MM.1S (cell line): Measurements from ENCODE around the gene CHRNA7.

Experiments used
- DNase-seq: peaks from one replicate; pipeline ENCODE4 v3.0.0-alpha.2; 2015
- H2AFZ ChIP-seq: fragments of 300-600 bp; sonication (generic); 2 replicates; pipeline ENCODE4 v1.6.0; 2016; ENCODE audit warnings: antibody characterized with exemption, low read length
- H3F3A ChIP-seq: fragments of 300-600 bp; sonication (generic); 2 replicates; pipeline ENCODE4 v1.6.1; 2016; ENCODE audit warnings: mild to moderate bottlenecking, antibody characterized with exemption, low read length, moderate library complexity, mixed read lengths; ENCODE audit not compliant: insufficient read depth
- H3K27ac ChIP-seq: fragments of 300-600 bp; sonication (generic); 2 replicates; pipeline ENCODE4 v1.5.1; 2016; ENCODE audit warnings: mild to moderate bottlenecking, low read length
- H3K27me3 ChIP-seq: fragments of 300-600 bp; sonication (generic); replicated peaks from 2 replicates; pipeline ENCODE4 v1.6.0; 2016; ENCODE audit warnings: low read length; ENCODE audit not compliant: insufficient read depth
- H3K36me3 ChIP-seq: fragments of 300-600 bp; sonication (generic); replicated peaks from 2 replicates; pipeline ENCODE4 v1.6.1; 2016; ENCODE audit warnings: mild to moderate bottlenecking, low read length, mixed read lengths; ENCODE audit not compliant: insufficient read depth
- H3K4me1 ChIP-seq: fragments of 300-600 bp; sonication (generic); 2 replicates; pipeline ENCODE4 v1.6.1; 2016; ENCODE audit warnings: low read length, mixed read lengths
- H3K4me2 ChIP-seq: fragments of 300-600 bp; sonication (generic); 2 replicates; pipeline ENCODE4 v1.6.0; 2016; ENCODE audit warnings: low read depth, low read length
- H3K4me3 ChIP-seq: fragments of 300-600 bp; sonication (generic); 2 replicates; pipeline ENCODE4 v1.5.1; 2016; ENCODE audit warnings: low read length, mixed read lengths
- H3K79me2 ChIP-seq: fragments of 300-600 bp; sonication (generic); 2 replicates; pipeline ENCODE4 v1.6.1; 2016; ENCODE audit warnings: mixed run types, low read length, mixed read lengths
- H3K9ac ChIP-seq: fragments of 300-600 bp; sonication (generic); 2 replicates; pipeline ENCODE4 v1.6.1; 2016; ENCODE audit warnings: low read length, mixed read lengths
- H3K9me2 ChIP-seq: fragments of 300-600 bp; sonication (generic); replicated peaks from 2 replicates; pipeline ENCODE4 v1.6.1; 2016; ENCODE audit warnings: mild to moderate bottlenecking, low read length, mixed read lengths; ENCODE audit not compliant: insufficient read depth
- H3K9me3 ChIP-seq: fragments of 300-600 bp; sonication (generic); replicated peaks from 2 replicates; pipeline ENCODE4 v1.6.1; 2016; ENCODE audit warnings: mild to moderate bottlenecking, low read length, mixed read lengths; ENCODE audit not compliant: insufficient read depth
- H4K20me1 ChIP-seq: fragments of 300-600 bp; sonication (generic); 2 replicates; pipeline ENCODE4 v1.6.1; 2016; ENCODE audit warnings: mild to moderate bottlenecking, low read length, moderate library complexity, mixed read lengths; ENCODE audit not compliant: insufficient read depth
- EZH2 ChIP-seq: fragments of 300-600 bp; sonication (generic); optimal IDR thresholded peaks from 2 replicates; pipeline ENCODE3; 2017; ENCODE audit warnings: low read depth, mild to moderate bottlenecking, antibody characterized with exemption, low read length, mixed read lengths
- EZH2phosphoT487 ChIP-seq: fragments of 300-600 bp; sonication (generic); IDR thresholded peaks from 2 replicates; pipeline ENCODE4 v1.6.1; 2018; ENCODE audit warnings: antibody characterized with exemption, low read length
- TF ChIP-seq, protein P1 (sequence below): fragments of 300-600 bp; sonication (generic); IDR thresholded peaks from 2 replicates; pipeline ENCODE4 v1.5.1; 2016; ENCODE audit warnings: antibody characterized with exemption, low read length, mixed read lengths

CHRNA7 gene

DNA sequence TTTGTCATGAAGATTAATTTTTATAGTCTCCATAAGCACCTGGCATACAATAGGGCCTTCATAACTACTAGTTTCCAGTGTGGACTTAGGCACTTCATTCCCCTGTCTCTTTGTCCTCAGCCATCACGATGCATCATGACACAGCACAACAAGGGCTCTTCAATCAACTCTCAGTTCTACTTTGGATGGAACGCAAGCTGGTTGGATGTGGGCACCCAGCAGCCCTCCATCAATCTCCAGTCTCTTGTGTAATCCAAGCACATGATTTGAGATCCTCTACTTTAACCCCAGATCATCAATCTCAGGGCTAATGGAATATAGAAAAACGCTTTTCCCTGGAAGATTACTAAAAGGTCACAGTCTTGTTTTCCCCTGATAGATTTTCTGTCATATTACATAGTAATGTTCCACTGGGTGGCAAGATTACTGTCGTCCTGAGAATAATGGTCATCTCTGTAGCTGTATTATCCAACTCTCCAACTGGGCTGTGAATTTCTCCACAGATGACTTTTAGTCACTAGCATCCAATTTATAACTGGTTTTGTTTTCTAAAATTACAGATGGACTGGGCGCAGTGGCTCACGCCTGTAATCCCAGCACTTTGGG lies 22.9 kb upstream of the CHRNA7 start:
- no peaks in the 10 kb centered on the region for H3K36me3 ChIP-seq
- H4K20me1 ChIP-seq = no peaks in the 10 kb centered on the region
- no peaks in the 10 kb centered on the region for H3K27me3 ChIP-seq
- H3K4me1 ChIP-seq = no peaks in the 10 kb centered on the region
- no peak overlapping the region for H3K4me2 ChIP-seq
- no peak for TF ChIP-seq EZH2phosphoT487
- H3K4me3 ChIP-seq = no peak overlapping the region
- no peaks in the 10 kb centered on the region for H3K9me2 ChIP-seq
- H3K9ac ChIP-seq = no peak overlapping the region
- DNase-seq = no peak
- H2AFZ ChIP-seq = no peak overlapping the region
- no peaks in the 10 kb centered on the region for H3K79me2 ChIP-seq
- no peak overlapping the region for H3K27ac ChIP-seq
- H3K9me3 ChIP-seq = no peaks in the 10 kb centered on the region
- H3F3A ChIP-seq = no peaks in the 10 kb centered on the region

DNA sequence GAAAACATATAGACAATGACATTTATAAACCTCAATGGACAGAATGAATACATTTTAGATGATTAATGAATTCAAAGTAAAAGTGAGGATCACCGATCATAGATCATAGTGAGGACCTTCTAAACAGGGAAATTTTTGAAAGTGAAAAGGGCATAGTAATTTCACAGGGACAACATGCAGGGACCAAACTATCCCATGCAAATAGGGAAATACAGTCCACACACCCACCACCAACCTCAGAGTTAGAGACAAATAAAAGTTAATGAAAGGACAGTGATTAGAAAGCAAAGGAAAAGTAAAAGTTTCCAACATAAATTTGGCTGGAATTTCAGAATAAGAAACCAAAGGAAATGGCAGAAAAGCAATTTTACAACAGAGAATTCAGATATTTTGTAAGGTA lies 15.4 kb upstream of the CHRNA7 start:
- H2AFZ ChIP-seq = no peak overlapping the region
- DNase-seq = no peak
- TF ChIP-seq, protein P1, sequence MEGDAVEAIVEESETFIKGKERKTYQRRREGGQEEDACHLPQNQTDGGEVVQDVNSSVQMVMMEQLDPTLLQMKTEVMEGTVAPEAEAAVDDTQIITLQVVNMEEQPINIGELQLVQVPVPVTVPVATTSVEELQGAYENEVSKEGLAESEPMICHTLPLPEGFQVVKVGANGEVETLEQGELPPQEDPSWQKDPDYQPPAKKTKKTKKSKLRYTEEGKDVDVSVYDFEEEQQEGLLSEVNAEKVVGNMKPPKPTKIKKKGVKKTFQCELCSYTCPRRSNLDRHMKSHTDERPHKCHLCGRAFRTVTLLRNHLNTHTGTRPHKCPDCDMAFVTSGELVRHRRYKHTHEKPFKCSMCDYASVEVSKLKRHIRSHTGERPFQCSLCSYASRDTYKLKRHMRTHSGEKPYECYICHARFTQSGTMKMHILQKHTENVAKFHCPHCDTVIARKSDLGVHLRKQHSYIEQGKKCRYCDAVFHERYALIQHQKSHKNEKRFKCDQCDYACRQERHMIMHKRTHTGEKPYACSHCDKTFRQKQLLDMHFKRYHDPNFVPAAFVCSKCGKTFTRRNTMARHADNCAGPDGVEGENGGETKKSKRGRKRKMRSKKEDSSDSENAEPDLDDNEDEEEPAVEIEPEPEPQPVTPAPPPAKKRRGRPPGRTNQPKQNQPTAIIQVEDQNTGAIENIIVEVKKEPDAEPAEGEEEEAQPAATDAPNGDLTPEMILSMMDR = no peak
- no peak for TF ChIP-seq EZH2phosphoT487
- TF ChIP-seq EZH2 = no peak

DNA sequence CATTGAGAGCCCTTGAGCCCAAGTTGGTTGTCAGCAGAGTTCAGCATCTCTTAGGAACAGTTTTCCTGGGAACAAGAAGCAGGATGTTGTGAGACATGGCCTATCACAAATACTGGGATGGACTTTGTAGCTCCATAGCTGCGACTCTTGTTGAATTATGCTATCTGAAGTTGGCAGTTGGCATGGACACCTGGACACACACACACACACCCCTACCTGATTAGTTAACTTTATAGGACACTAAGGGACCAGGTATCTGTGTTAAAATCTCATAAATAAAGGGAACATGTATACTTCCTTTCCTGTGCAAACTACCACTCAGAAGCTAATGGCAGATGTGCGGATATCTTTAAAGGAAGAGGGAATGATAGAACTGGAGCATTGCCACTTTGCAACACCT lies 10.2 kb upstream of the CHRNA7 start:
- no peak overlapping the region for H3K4me2 ChIP-seq
- DNase-seq = no peak
- H3K9me2 ChIP-seq = no peaks in the 10 kb centered on the region
- no peak overlapping the region for H3K27ac ChIP-seq
- H3F3A ChIP-seq = no peaks in the 10 kb centered on the region
- H3K9ac ChIP-seq = no peak overlapping the region
- no peaks in the 10 kb centered on the region for H3K27me3 ChIP-seq
- H2AFZ ChIP-seq = no peak overlapping the region
- TF ChIP-seq, protein P1 = no peak
- TF ChIP-seq EZH2 (no peak), EZH2phosphoT487 (no peak)
- no peaks in the 10 kb centered on the region for H4K20me1 ChIP-seq
- H3K79me2 ChIP-seq = no peaks in the 10 kb centered on the region
- no peaks in the 10 kb centered on the region for H3K36me3 ChIP-seq
- H3K9me3 ChIP-seq = no peaks in the 10 kb centered on the region
- no peak overlapping the region for H3K4me3 ChIP-seq
- H3K4me1 ChIP-seq = no peaks in the 10 kb centered on the region

More for the DNA sequence above, 15.4 kb upstream of the CHRNA7 start:
- Histone ChIP-seq H3K9me2 (no peaks in the 10 kb centered on the region), H3K27ac (no peak overlapping the region), H3K4me2 (no peak overlapping the region), H3F3A (no peaks in the 10 kb centered on the region), H3K4me3 (no peak overlapping the region), H3K79me2 (no peaks in the 10 kb centered on the region), H3K9me3 (no peaks in the 10 kb centered on the region), H3K9ac (no peak overlapping the region), H3K27me3 (no peaks in the 10 kb centered on the region), H3K4me1 (no peaks in the 10 kb centered on the region), H4K20me1 (no peaks in the 10 kb centered on the region), H3K36me3 (no peaks in the 10 kb centered on the region)

DNA sequence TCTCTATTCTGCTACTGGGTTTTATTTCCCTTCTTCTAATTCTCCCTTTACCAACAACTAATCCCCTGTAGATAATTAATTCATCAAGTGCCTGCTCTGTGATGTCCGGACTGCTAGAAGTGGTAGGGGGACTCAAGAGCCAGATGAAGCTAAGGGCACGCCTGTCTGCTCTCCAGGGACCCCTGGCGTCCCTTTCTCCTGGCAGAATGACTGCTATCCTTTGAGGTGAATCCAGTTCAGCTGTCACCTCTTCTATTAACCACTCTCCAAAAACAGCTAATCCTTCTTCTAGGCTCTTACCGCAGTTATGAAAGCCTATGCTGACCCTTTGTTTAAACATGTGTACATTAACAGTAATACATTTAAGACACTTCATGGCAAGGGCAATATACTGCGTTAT lies 1.4 kb upstream of the CHRNA7 start:
- Histone ChIP-seq H3F3A (no peaks in the 10 kb centered on the region), H2AFZ (peak overlapping the region; percentile 96), H3K4me2 (peak overlapping the region; percentile 100), H3K27me3 (0 out of 2 replicates have a peak, but pooled peaks cover 5% of the 10 kb centered on the region), H3K9me3 (no peaks in the 10 kb centered on the region), H3K4me1 (no peaks in the 10 kb centered on the region), H3K27ac (no peak overlapping the region), H3K36me3 (no peaks in the 10 kb centered on the region), H3K79me2 (no peaks in the 10 kb centered on the region), H3K4me3 (peak overlapping the region; percentile 70), H3K9ac (no peak overlapping the region), H3K9me2 (no peaks in the 10 kb centered on the region), H4K20me1 (no peaks in the 10 kb centered on the region)
- TF ChIP-seq, protein P1 = no peak
- TF ChIP-seq EZH2 = no peak
- TF ChIP-seq EZH2phosphoT487 = no peak
- DNase-seq = no peak
